GM23248 (cell line): ENCODE data around the gene COPB1.

Source experiments
- EZH2 ChIP-seq: fragments of 200-600 bp; sonication (generic); IDR thresholded peaks from 2 replicates; pipeline ENCODE4 v1.6.1; 2018; ENCODE audit warnings: antibody characterized with exemption, mild to moderate bottlenecking; ENCODE audit not compliant: insufficient read depth, poor library complexity, severe bottlenecking
- EZH2phosphoT487 ChIP-seq: fragments of 200-600 bp; sonication (generic); IDR thresholded peaks from 2 replicates; pipeline ENCODE4 v1.6.1; 2018; ENCODE audit warnings: antibody characterized with exemption, moderate library complexity, mild to moderate bottlenecking, low read depth; ENCODE audit not compliant: insufficient read depth

DNA sequence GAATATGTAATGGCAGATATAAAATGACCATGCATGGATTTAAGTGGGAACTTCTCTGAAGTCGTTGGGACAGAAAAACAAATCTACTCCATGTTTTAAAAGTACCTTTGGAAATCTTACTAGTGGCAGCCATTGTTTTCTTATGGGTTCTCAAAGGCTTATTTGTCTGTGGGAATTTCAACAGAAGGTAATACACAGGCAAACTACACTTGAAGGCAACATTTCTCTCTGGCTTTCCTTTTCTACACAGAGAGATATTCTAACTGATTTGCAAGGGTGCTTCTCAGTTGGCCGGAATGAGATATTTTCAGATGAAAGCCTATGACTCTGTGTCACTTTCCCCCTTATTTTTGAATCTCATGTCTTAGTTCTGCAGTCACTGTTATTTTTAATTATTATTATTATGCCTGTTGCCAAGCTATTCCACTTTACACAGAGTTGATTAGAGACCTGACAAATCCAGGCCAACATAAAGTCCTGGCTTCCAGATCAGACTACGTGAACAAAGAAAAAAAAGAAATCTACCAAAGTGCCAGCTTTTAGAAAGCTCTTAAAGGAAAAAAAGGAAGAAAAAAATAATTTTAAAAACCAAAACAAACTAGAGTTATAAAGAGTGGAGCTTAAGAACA is 39.4 kb upstream of the COPB1 start:
- TF ChIP-seq EZH2: no peak
- TF ChIP-seq EZH2phosphoT487: no peak
